DOHH2 (cell line): ENCODE results near the gene ARL14EP.

ENCODE experiments used
- H3F3A ChIP-seq: fragments of 200-600 bp; sonication (generic), shearing (Covaris generic); 2 replicates; pipeline ENCODE4 v1.6.0; 2016; ENCODE audit warnings: antibody characterized with exemption, mild to moderate bottlenecking; ENCODE audit not compliant: control insufficient read depth, insufficient read depth
- H3K27ac ChIP-seq: fragments of 200-600 bp; sonication (generic); 2 replicates; pipeline ENCODE4 v1.5.1; 2014; ENCODE audit warnings: low read depth, mild to moderate bottlenecking, low read length, moderate library complexity
- H3K27me3 ChIP-seq: fragments of 200-600 bp; sonication (generic); 2 replicates; pipeline ENCODE4 v1.6.1; 2014; ENCODE audit warnings: mild to moderate bottlenecking, low read length, mixed read lengths; ENCODE audit not compliant: control insufficient read depth
- H3K36me3 ChIP-seq: fragments of 200-600 bp; sonication (generic); 2 replicates; pipeline ENCODE4 v1.6.1; 2014; ENCODE audit warnings: mild to moderate bottlenecking, low read length, moderate library complexity, mixed read lengths; ENCODE audit not compliant: control insufficient read depth
- H3K4me1 ChIP-seq: fragments of 200-600 bp; sonication (generic); 2 replicates; pipeline ENCODE4 v1.6.1; 2014; ENCODE audit warnings: mild to moderate bottlenecking, low read length, mixed read lengths; ENCODE audit not compliant: control insufficient read depth
- H3K4me2 ChIP-seq: fragments of 200-600 bp; sonication (generic); 2 replicates; pipeline ENCODE4 v1.6.0; 2014; ENCODE audit warnings: mild to moderate bottlenecking, low read length, moderate library complexity
- H3K4me3 ChIP-seq: fragments of 200-600 bp; sonication (generic); 2 replicates; pipeline ENCODE4 v1.5.1; 2014; ENCODE audit warnings: mild to moderate bottlenecking, low read length, mixed read lengths
- H3K79me2 ChIP-seq: fragments of 200-600 bp; sonication (generic); 2 replicates; pipeline ENCODE4 v1.6.1; 2014; ENCODE audit warnings: mild to moderate bottlenecking, low read length, mixed read lengths; ENCODE audit not compliant: control insufficient read depth
- H3K9me2 ChIP-seq: fragments of 200-600 bp; sonication (generic); replicated peaks from 2 replicates; pipeline ENCODE4 v1.6.1; 2014; ENCODE audit warnings: mild to moderate bottlenecking, low read length, mixed read lengths; ENCODE audit not compliant: control insufficient read depth
- H3K9me3 ChIP-seq: fragments of 200-600 bp; sonication (generic); 2 replicates; pipeline ENCODE4 v1.6.1; 2014; ENCODE audit warnings: antibody characterized with exemption, low read length, mixed read lengths; ENCODE audit not compliant: control insufficient read depth, insufficient read depth
- H4K20me1 ChIP-seq: fragments of 200-600 bp; sonication (generic); 2 replicates; pipeline ENCODE4 v1.6.0; 2014; ENCODE audit warnings: low read depth, mild to moderate bottlenecking, antibody characterized with exemption, low read length, moderate library complexity; ENCODE audit not compliant: control insufficient read depth, insufficient read depth
- CTCF ChIP-seq: fragments of 200-600 bp; sonication (generic); IDR thresholded peaks from one replicate; pipeline ENCODE4 v1.5.1; 2014; ENCODE audit warnings: antibody characterized with exemption, mild to moderate bottlenecking, low read depth, low read length; ENCODE audit not compliant: poor library complexity, severe bottlenecking
- EZH2phosphoT487 ChIP-seq: fragments of 200-600 bp; sonication (generic); IDR thresholded peaks from 2 replicates; pipeline ENCODE4 v1.6.1; 2017; ENCODE audit warnings: borderline replicate concordance, mild to moderate bottlenecking, antibody characterized with exemption, low read length, moderate library complexity, mixed read lengths

Gene ARL14EP

DNA sequence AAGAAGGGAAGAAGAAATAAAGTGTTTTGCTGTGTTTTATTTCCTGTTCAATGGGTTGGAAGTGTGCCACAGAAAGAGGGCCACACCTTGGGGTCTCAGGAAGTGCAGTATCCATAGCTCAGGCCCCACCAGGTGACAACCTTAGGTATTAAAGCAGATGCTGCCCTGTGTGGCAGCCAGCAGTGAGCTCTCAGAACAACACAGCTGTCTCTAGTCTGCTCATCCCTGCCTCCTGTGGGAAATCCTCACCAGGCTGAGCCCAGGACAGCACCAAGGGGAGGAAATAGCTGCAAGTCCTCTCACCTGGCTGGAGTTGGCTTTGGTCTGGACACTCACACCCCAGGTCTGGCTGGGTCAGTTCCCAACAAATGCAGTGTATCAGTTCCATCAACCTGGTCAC is 25.1 kb downstream of the ARL14EP start:
- Histone ChIP-seq H3K36me3 (peaks cover 27% of the 10 kb centered on the region), H3K79me2 (peaks cover 6% of the 10 kb centered on the region), H3K4me1 (peaks cover 30% of the 10 kb centered on the region), H3K9me2 (no peaks in the 10 kb centered on the region), H3K4me2 (no peak overlapping the region), H3K9me3 (peaks cover 5% of the 10 kb centered on the region; the same call in 1 of the 2 replicates), H3K4me3 (no peak overlapping the region), H4K20me1 (no peaks in the 10 kb centered on the region), H3K27me3 (no peaks in the 10 kb centered on the region), H3K27ac (no peak overlapping the region), H3F3A (peaks cover 15% of the 10 kb centered on the region)
- TF ChIP-seq CTCF, result no peak
- no peak for TF ChIP-seq EZH2phosphoT487

GRCh38 chr11:30349885-30350284 is 27.0 kb downstream of the ARL14EP start:
- H3K4me1 ChIP-seq, result peaks cover 12% of the 10 kb centered on the region
- H3K27me3 ChIP-seq, result no peaks in the 10 kb centered on the region
- H3F3A ChIP-seq, result peaks cover 5% of the 10 kb centered on the region
- no peaks in the 10 kb centered on the region for H3K79me2 ChIP-seq
- H3K9me3 ChIP-seq, result peaks cover 5% of the 10 kb centered on the region; the same call in 1 of the 2 replicates
- H4K20me1 ChIP-seq, result no peaks in the 10 kb centered on the region
- no peak overlapping the region for H3K27ac ChIP-seq
- no peak overlapping the region for H3K4me2 ChIP-seq
- H3K4me3 ChIP-seq, result no peak overlapping the region
- H3K36me3 ChIP-seq, result peaks cover 11% of the 10 kb centered on the region
- no peak for TF ChIP-seq EZH2phosphoT487
- no peak for TF ChIP-seq CTCF
- no peaks in the 10 kb centered on the region for H3K9me2 ChIP-seq

DNA sequence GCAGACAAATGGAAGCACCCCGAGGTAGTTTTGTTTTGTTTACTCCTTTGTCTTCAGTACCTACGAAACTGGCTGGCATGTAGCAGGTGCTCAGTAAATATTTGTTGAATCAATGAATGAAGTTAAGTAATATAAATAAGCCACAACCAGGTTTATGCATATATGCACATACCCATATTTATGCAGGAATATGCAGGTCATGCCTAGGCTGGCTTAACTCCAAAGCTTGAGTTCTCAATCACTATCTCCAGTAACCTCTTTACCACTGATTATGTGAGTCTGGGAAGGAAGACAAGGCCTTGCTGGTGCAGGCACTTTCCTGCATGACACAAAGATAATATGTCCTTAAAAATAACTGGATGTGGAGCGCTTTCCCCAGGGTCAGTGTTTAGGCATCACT is 27.5 kb downstream of the ARL14EP start:
- Histone ChIP-seq H3K4me1 (peaks cover 7% of the 10 kb centered on the region; the same call in 1 of the 2 replicates), H4K20me1 (no peaks in the 10 kb centered on the region), H3K4me2 (no peak overlapping the region), H3F3A (peaks cover under 1% of the 10 kb centered on the region; the same call in 1 of the 2 replicates), H3K27me3 (no peaks in the 10 kb centered on the region), H3K79me2 (no peaks in the 10 kb centered on the region), H3K9me3 (peaks cover 5% of the 10 kb centered on the region; the same call in 1 of the 2 replicates), H3K9me2 (no peaks in the 10 kb centered on the region), H3K27ac (no peak overlapping the region), H3K4me3 (no peak overlapping the region), H3K36me3 (peaks cover 6% of the 10 kb centered on the region)
- TF ChIP-seq EZH2phosphoT487 (no peak), CTCF (no peak)
